Liver (tissue), 9 donors: ENCODE data around the gene PPP4R3A. TPM values are rescaled to one million over a fixed set of nuclear protein-coding genes. Genes with fewer than 3 reads are reported as not detected.

Experiments
- DNase-seq: peaks from one replicate; pipeline ENCODE4 v3.0.0-alpha.2; 2017; ENCODE audit warnings: low spot score
- H3K27ac ChIP-seq, 2 donors: one replicate each; pipeline ENCODE4 v1.7.0; 2013; ENCODE audit warnings: inconsistent platforms in 2 of 2, low read length in 2 of 2, control low read depth in 1 of 2, low read depth in 1 of 2, mild to moderate bottlenecking in 1 of 2
- H3K27me3 ChIP-seq, 4 donors: one replicate each; pipeline versions ENCODE4 v1.6.1 to v1.7.0; 2013; ENCODE audit warnings: low read length in 3 of 4, inconsistent platforms in 1 of 4, mild to moderate bottlenecking in 1 of 4, moderate library complexity in 1 of 4; ENCODE audit not compliant: control insufficient read depth in 4 of 4, insufficient read depth in 4 of 4
- H3K36me3 ChIP-seq, 4 donors: one replicate each; pipeline versions ENCODE4 v1.6.1 to v1.7.0; 2013; ENCODE audit warnings: low read length in 3 of 4, mild to moderate bottlenecking in 3 of 4, low read depth in 1 of 4, moderate library complexity in 1 of 4; ENCODE audit not compliant: control insufficient read depth in 4 of 4, insufficient read depth in 3 of 4
- H3K4me1 ChIP-seq, 4 donors: one replicate each; pipeline versions ENCODE4 v1.6.1 to v1.7.0; 2013; ENCODE audit warnings: low read length in 3 of 4, mild to moderate bottlenecking in 3 of 4, moderate library complexity in 1 of 4; ENCODE audit not compliant: control insufficient read depth in 4 of 4, insufficient read depth in 4 of 4
- H3K4me3 ChIP-seq, 3 donors: one replicate each; pipeline versions ENCODE4 v1.6.1 to v1.7.0; 2013; ENCODE audit warnings: low read length in 3 of 3, control low read depth in 1 of 3, low read depth in 1 of 3, mild to moderate bottlenecking in 1 of 3
- H3K9ac ChIP-seq, 2 donors: one replicate each; pipeline ENCODE4 v1.7.0; 2013; ENCODE audit warnings: low read length in 2 of 2, mild to moderate bottlenecking in 2 of 2, moderate library complexity in 2 of 2, control low read depth in 1 of 2, low read depth in 1 of 2
- H3K9me3 ChIP-seq, 4 donors: one replicate each; pipeline versions ENCODE4 v1.6.1 to v1.7.0; 2013; ENCODE audit warnings: low read length in 3 of 4; ENCODE audit not compliant: control insufficient read depth in 4 of 4
- EGR1 ChIP-seq, 2 donors: IDR thresholded peaks; 2 replicates each; pipeline ENCODE4 v1.6.1; 2016 to 2018; ENCODE audit warnings: antibody characterized with exemption in 2 of 2, low read depth in 2 of 2
- FOXA1 ChIP-seq: IDR thresholded peaks from 2 replicates; pipeline ENCODE4 v1.6.1; 2016; ENCODE audit warnings: antibody characterized with exemption
- FOXA2 ChIP-seq: IDR thresholded peaks from 2 replicates; pipeline ENCODE4 v1.6.1; 2016; ENCODE audit warnings: antibody characterized with exemption
- GABPA ChIP-seq, 2 donors: IDR thresholded peaks in 1 of 2; conservative IDR thresholded peaks in 1 of 2; 2 replicates each; pipeline ENCODE4 v1.6.1; 2016; ENCODE audit warnings: antibody characterized with exemption in 2 of 2, mild to moderate bottlenecking in 1 of 2, moderate library complexity in 1 of 2
- HNF4A ChIP-seq, 2 donors: conservative IDR thresholded peaks; 2 replicates each; pipeline ENCODE4 v1.6.1; 2016; ENCODE audit warnings: antibody characterized with exemption in 2 of 2, mild to moderate bottlenecking in 2 of 2
- HNF4G ChIP-seq: IDR thresholded peaks from 2 replicates; pipeline ENCODE4 v1.6.1; 2016; ENCODE audit warnings: antibody characterized with exemption
- JUND ChIP-seq, 2 donors: IDR thresholded peaks; 2 replicates each; pipeline ENCODE4 v1.6.1; 2016; ENCODE audit warnings: antibody characterized with exemption in 2 of 2
- RAD21 ChIP-seq, 2 donors: IDR thresholded peaks; 2 replicates each; pipeline ENCODE4 v1.6.1; 2016; ENCODE audit warnings: antibody characterized with exemption in 2 of 2, mild to moderate bottlenecking in 2 of 2
- RXRA ChIP-seq, 2 donors: IDR thresholded peaks; 2 replicates each; pipeline ENCODE4 v1.6.1; 2017 to 2018; ENCODE audit warnings: antibody characterized with exemption in 2 of 2, mild to moderate bottlenecking in 1 of 2
- TAF1 ChIP-seq: conservative IDR thresholded peaks from 2 replicates; pipeline ENCODE4 v1.6.1; 2016; ENCODE audit warnings: antibody characterized with exemption, mild to moderate bottlenecking
- YY1 ChIP-seq: IDR thresholded peaks from 2 replicates; pipeline ENCODE4 v1.6.1; 2016; ENCODE audit warnings: antibody characterized with exemption, mild to moderate bottlenecking
- ZBTB33 ChIP-seq: IDR thresholded peaks from 2 replicates; pipeline ENCODE4 v1.6.1; 2016; ENCODE audit warnings: antibody characterized with exemption
- WGBS: extraction: QIAGEN DNeasy Blood & Tissue Kit; methylation state at CpG from one replicate; pipeline ENCODE4 v1.1.7; 2013; 5-methylcytosine and 5-hydroxymethylcytosine counted together
- polyA plus RNA-seq, 2 donors: library from polyadenylated mRNA; stranded (reverse) in 1 of 2; unstranded in 1 of 2; fragments of 200-250 nt in 1 of 2; fragments of >200 nt in 1 of 2; fragmentation: Nextera tagmentation in 1 of 2; extraction: Ambion mirVana in 1 of 2; gene quantifications; one replicate each; pipeline versions ENCODE4 v1.2.1 to v1.2.3, GENCODE V29; 2013 to 2015
- total RNA-seq, 2 donors: library from RNA; depleted of rRNA; stranded (reverse); fragments of >200 nt; gene quantifications; one replicate each; pipeline ENCODE4 v1.2.3, GENCODE V29; 2014
- TF ChIP-seq, protein P1 (sequence below): IDR thresholded peaks from 2 replicates; pipeline ENCODE4 v1.6.1; 2016; ENCODE audit warnings: antibody characterized with exemption
- TF ChIP-seq, protein P2 (sequence below): fragments of 150-350 bp; IDR thresholded peaks from 2 replicates; pipeline ENCODE4 v1.5.1; 2017; ENCODE audit warnings: improper control_type of control experiment, low read depth, low read length; ENCODE audit not compliant: missing input control
- TF ChIP-seq, protein P3 (sequence below): IDR thresholded peaks from 2 replicates; pipeline ENCODE4 v1.6.1; 2016; ENCODE audit warnings: antibody characterized with exemption, mild to moderate bottlenecking
- donor health status: healthy.
- donor health status: healthy.
- donor health status: healthy.
- donor health status: healthy.
- donor health status: healthy.

The PPP4R3A gene
- total and polyA plus RNA-seq, 4 donors = 18.7 to 63.3 (median 42.5) TPM

- Histone ChIP-seq H3K36me3 (peaks cover 0 to 8% (median 3%) of the 10 kb centered on the region in 4 donors), H3K9ac (peak overlapping the region; percentile 68 to 82), H3K4me3 (peak overlapping the region; percentile 88 to 100 (median 91)), H3K27me3 (no peaks in the 10 kb centered on the region), H3K9me3 (no peaks in the 10 kb centered on the region), H3K27ac (peak overlapping the region in 1 of 2 donors; percentile 23), H3K4me1 (peaks cover 5 to 20% (median 15%) of the 10 kb centered on the region in 4 donors)
- 6% methylated on average over 2 of the region's 2 CpGs for WGBS
- TF ChIP-seq JUND (IDR thresholded peaks at IDR 0.05) = no peak
- TF ChIP-seq, protein P1, sequence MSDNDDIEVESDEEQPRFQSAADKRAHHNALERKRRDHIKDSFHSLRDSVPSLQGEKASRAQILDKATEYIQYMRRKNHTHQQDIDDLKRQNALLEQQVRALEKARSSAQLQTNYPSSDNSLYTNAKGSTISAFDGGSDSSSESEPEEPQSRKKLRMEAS = no peak
- TF ChIP-seq FOXA1 = no peak
- TF ChIP-seq ZBTB33 = no peak
- no peak for TF ChIP-seq TAF1
- no peak for TF ChIP-seq RAD21 (IDR thresholded peaks at IDR 0.05)
- TF ChIP-seq RXRA (IDR thresholded peaks at IDR 0.05) = no peak
- TF ChIP-seq, protein P2, sequence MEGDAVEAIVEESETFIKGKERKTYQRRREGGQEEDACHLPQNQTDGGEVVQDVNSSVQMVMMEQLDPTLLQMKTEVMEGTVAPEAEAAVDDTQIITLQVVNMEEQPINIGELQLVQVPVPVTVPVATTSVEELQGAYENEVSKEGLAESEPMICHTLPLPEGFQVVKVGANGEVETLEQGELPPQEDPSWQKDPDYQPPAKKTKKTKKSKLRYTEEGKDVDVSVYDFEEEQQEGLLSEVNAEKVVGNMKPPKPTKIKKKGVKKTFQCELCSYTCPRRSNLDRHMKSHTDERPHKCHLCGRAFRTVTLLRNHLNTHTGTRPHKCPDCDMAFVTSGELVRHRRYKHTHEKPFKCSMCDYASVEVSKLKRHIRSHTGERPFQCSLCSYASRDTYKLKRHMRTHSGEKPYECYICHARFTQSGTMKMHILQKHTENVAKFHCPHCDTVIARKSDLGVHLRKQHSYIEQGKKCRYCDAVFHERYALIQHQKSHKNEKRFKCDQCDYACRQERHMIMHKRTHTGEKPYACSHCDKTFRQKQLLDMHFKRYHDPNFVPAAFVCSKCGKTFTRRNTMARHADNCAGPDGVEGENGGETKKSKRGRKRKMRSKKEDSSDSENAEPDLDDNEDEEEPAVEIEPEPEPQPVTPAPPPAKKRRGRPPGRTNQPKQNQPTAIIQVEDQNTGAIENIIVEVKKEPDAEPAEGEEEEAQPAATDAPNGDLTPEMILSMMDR = no peak
- no peak for TF ChIP-seq YY1
- no peak for TF ChIP-seq HNF4A (conservative IDR thresholded peaks at IDR 0.05)
- TF ChIP-seq GABPA (IDR thresholded peaks at IDR 0.05 in 1 of 2, conservative IDR thresholded peaks at IDR 0.05 in 1 of 2) = no peak
- TF ChIP-seq, protein P3, sequence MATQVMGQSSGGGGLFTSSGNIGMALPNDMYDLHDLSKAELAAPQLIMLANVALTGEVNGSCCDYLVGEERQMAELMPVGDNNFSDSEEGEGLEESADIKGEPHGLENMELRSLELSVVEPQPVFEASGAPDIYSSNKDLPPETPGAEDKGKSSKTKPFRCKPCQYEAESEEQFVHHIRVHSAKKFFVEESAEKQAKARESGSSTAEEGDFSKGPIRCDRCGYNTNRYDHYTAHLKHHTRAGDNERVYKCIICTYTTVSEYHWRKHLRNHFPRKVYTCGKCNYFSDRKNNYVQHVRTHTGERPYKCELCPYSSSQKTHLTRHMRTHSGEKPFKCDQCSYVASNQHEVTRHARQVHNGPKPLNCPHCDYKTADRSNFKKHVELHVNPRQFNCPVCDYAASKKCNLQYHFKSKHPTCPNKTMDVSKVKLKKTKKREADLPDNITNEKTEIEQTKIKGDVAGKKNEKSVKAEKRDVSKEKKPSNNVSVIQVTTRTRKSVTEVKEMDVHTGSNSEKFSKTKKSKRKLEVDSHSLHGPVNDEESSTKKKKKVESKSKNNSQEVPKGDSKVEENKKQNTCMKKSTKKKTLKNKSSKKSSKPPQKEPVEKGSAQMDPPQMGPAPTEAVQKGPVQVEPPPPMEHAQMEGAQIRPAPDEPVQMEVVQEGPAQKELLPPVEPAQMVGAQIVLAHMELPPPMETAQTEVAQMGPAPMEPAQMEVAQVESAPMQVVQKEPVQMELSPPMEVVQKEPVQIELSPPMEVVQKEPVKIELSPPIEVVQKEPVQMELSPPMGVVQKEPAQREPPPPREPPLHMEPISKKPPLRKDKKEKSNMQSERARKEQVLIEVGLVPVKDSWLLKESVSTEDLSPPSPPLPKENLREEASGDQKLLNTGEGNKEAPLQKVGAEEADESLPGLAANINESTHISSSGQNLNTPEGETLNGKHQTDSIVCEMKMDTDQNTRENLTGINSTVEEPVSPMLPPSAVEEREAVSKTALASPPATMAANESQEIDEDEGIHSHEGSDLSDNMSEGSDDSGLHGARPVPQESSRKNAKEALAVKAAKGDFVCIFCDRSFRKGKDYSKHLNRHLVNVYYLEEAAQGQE = no peak
- no peak for TF ChIP-seq EGR1 (IDR thresholded peaks at IDR 0.05; ENCODE audit: low read depth in 2 of 2)
- no peak for TF ChIP-seq FOXA2
- no peak for TF ChIP-seq HNF4G
- DNase-seq = no peak
Observed at GRCh38 chr14:91508105-91508504, 2.0 kb downstream of the PPP4R3A start.

DNA sequence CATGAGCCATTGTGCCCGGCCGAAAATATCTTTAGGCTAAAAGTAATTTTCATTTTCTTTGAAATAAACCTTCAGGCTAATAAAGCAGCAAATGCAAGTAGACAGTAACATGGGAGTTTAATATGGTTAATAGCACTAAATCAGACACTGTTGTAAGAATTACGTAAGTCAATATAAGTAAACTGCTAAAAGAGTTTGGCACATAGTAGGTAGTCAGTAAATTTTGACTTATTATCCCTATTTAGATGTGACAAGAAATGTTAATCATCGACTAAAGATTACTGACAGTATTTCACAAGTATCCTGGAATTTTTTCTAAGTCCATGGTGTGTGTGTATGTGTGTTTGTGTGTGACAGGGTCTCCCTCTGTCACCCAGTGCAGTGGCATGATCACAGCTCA lies 3.9 kb downstream of the PPP4R3A start:
- 87% methylated on average over 4 of the region's 4 CpGs for WGBS
- Histone ChIP-seq H3K9ac (no peak overlapping the region), H3K27me3 (no peaks in the 10 kb centered on the region), H3K4me1 (peaks cover 4 to 30% (median 18%) of the 10 kb centered on the region in 4 donors), H3K36me3 (peaks cover 0 to 12% (median 3%) of the 10 kb centered on the region in 4 donors), H3K27ac (no peak overlapping the region), H3K4me3 (no peak overlapping the region), H3K9me3 (no peaks in the 10 kb centered on the region)
- no peak for TF ChIP-seq TAF1
- no peak for TF ChIP-seq YY1
- TF ChIP-seq HNF4G = no peak
- TF ChIP-seq ZBTB33 = no peak
- no peak for TF ChIP-seq RAD21 (IDR thresholded peaks at IDR 0.05)
- DNase-seq = no peak
